GM23338 (cell line): Measurements from ENCODE around the gene HAGH. TPM values are rescaled to one million over a fixed set of nuclear protein-coding genes. Genes with fewer than 3 reads are reported as not detected.

Source experiments
- ATAC-seq: fragments of 200-7000 bp; cut with Tn5 transposase; 3 replicates; pipeline ENCODE4 v1.9.1; 2020
- DNase-seq: peaks from one replicate; pipeline ENCODE4 v3.0.0-alpha.2; 2015; ENCODE audit warnings: low spot score
- H2AFZ ChIP-seq: fragments of 200-600 bp; sonication (generic); 2 replicates; pipeline ENCODE4 v1.8.0; 2016; ENCODE audit warnings: antibody characterized with exemption, mild to moderate bottlenecking, moderate library complexity
- H3F3A ChIP-seq: fragments of 200-600 bp; sonication (generic); replicated peaks from 2 replicates; pipeline ENCODE4 v1.8.0; 2017; ENCODE audit warnings: antibody characterized with exemption, mixed run types, low read depth
- H3K27ac ChIP-seq: fragments of 200-600 bp; sonication (generic); 2 replicates; pipeline ENCODE4 v1.6.1; 2016; ENCODE audit warnings: low read depth
- H3K27me3 ChIP-seq: fragments of 200-600 bp; sonication (generic); 2 replicates; pipeline ENCODE4 v1.8.0; 2016; ENCODE audit warnings: mild to moderate bottlenecking, mixed run types, moderate library complexity; ENCODE audit not compliant: insufficient read depth
- H3K36me3 ChIP-seq: fragments of 200-600 bp; sonication (generic); 2 replicates; pipeline ENCODE4 v1.8.0; 2016; ENCODE audit warnings: mild to moderate bottlenecking; ENCODE audit not compliant: insufficient read depth
- H3K4me1 ChIP-seq: fragments of 200-600 bp; sonication (generic); 2 replicates; pipeline ENCODE4 v1.8.0; 2016; ENCODE audit warnings: mild to moderate bottlenecking, moderate library complexity; ENCODE audit not compliant: insufficient read depth
- H3K4me2 ChIP-seq: fragments of 200-600 bp; sonication (generic); 2 replicates; pipeline ENCODE4 v1.7.1; 2017; ENCODE audit warnings: mixed run types
- H3K4me3 ChIP-seq: fragments of 200-600 bp; sonication (generic); 2 replicates; pipeline ENCODE4 v1.6.1; 2016; ENCODE audit warnings: mixed run types
- H3K79me2 ChIP-seq: fragments of 200-600 bp; sonication (generic); replicated peaks from 2 replicates; pipeline ENCODE4 v1.8.0; 2017; ENCODE audit warnings: mild to moderate bottlenecking; ENCODE audit not compliant: insufficient read depth
- H3K9me2 ChIP-seq: fragments of 200-600 bp; sonication (generic); 2 replicates; pipeline ENCODE4 v1.8.0; 2017; ENCODE audit not compliant: insufficient read depth
- H4K20me1 ChIP-seq: fragments of 200-600 bp; sonication (generic); replicated peaks from 2 replicates; pipeline ENCODE4 v1.8.0; 2017; ENCODE audit warnings: mild to moderate bottlenecking; ENCODE audit not compliant: insufficient read depth
- H3K27ac Mint-ChIP-seq: 2 replicates; pipeline ENCODE4 v1.8.0; 2020; ENCODE audit warnings: inconsistent platforms, mild to moderate bottlenecking, moderate library complexity, mixed read lengths
- H3K27me3 Mint-ChIP-seq: 3 replicates; pipeline ENCODE4 v1.8.0; 2022; ENCODE audit warnings: low read depth, mild to moderate bottlenecking, moderate library complexity, mixed read lengths, inconsistent platforms; ENCODE audit not compliant: insufficient read depth, poor library complexity
- H3K36me3 Mint-ChIP-seq: 3 replicates; pipeline ENCODE4 v1.8.0; 2021; ENCODE audit warnings: low read depth, mild to moderate bottlenecking, inconsistent platforms, moderate library complexity, mixed read lengths
- H3K4me1 Mint-ChIP-seq: 3 replicates; pipeline ENCODE4 v1.8.0; 2020; ENCODE audit warnings: mild to moderate bottlenecking, inconsistent platforms, mixed read lengths
- H3K4me3 Mint-ChIP-seq: 3 replicates; pipeline ENCODE4 v1.8.0; 2021; ENCODE audit warnings: moderate library complexity, mild to moderate bottlenecking, inconsistent platforms, mixed read lengths
- H3K9me3 Mint-ChIP-seq: 3 replicates; pipeline ENCODE4 v1.8.0; 2020; ENCODE audit warnings: moderate library complexity, mild to moderate bottlenecking, inconsistent platforms, mixed read lengths
- EZH2phosphoT487 ChIP-seq: fragments of 200-600 bp; sonication (generic); IDR thresholded peaks from one replicate; pipeline ENCODE4 v1.8.1; 2018; ENCODE audit warnings: antibody characterized with exemption; ENCODE audit not compliant: unreplicated experiment
- NANOG ChIP-seq: IDR thresholded peaks from 2 replicates; pipeline ENCODE4 v1.6.1; 2016; ENCODE audit warnings: antibody characterized with exemption, borderline replicate concordance
- POLR2AphosphoS5 ChIP-seq: IDR thresholded peaks from 2 replicates; pipeline ENCODE4 v1.6.1; 2016; ENCODE audit warnings: antibody characterized with exemption, low read depth
- ZNF114 ChIP-seq: fragments of 250-450 bp; sonication (Bioruptor Pico); IDR thresholded peaks from 2 replicates; pipeline ENCODE4 v1.5.0; 2020; ENCODE audit warnings: mild to moderate bottlenecking, moderate library complexity
- ZNF331 ChIP-seq: fragments of 250-450 bp; sonication (Bioruptor Pico); IDR thresholded peaks from 2 replicates; pipeline ENCODE4 v1.5.0; 2020; ENCODE audit warnings: low read depth, mild to moderate bottlenecking, moderate library complexity
- polyA plus RNA-seq: library from polyadenylated mRNA; unstranded; fragments of >200 nt; fragmentation: Nextera tagmentation; extraction: Ambion mirVana; gene quantifications from 2 replicates; pipeline ENCODE4 v1.2.1, GENCODE V29; 2016
- total RNA-seq: library from RNA; depleted of rRNA; stranded (reverse); fragments of >200 nt; shearing (Covaris generic); gene quantifications from 2 replicates; pipeline ENCODE4 v1.2.3, GENCODE V29; 2014
- TF ChIP-seq, protein P1 (sequence below): IDR thresholded peaks from one replicate; pipeline ENCODE4 v1.6.1; 2018; ENCODE audit warnings: antibody characterized with exemption; ENCODE audit not compliant: unreplicated experiment
- TF ChIP-seq, protein P2 (sequence below): fragments of 250-450 bp; sonication (Bioruptor Pico); IDR thresholded peaks from 2 replicates; pipeline ENCODE4 v1.5.0; 2020; ENCODE audit warnings: mild to moderate bottlenecking, moderate library complexity
- TF ChIP-seq, protein P3 (sequence below): IDR thresholded peaks from 2 replicates; pipeline ENCODE4 v1.6.1; 2016; ENCODE audit warnings: antibody characterized with exemption

The HAGH gene
- total and polyA plus RNA-seq, 2 experiments from 2014 or later = 24.7 to 28.9 TPM

GRCh38 chr16:1781254-1781653 lies 45.4 kb downstream of the HAGH start:
- TF ChIP-seq, protein P1, sequence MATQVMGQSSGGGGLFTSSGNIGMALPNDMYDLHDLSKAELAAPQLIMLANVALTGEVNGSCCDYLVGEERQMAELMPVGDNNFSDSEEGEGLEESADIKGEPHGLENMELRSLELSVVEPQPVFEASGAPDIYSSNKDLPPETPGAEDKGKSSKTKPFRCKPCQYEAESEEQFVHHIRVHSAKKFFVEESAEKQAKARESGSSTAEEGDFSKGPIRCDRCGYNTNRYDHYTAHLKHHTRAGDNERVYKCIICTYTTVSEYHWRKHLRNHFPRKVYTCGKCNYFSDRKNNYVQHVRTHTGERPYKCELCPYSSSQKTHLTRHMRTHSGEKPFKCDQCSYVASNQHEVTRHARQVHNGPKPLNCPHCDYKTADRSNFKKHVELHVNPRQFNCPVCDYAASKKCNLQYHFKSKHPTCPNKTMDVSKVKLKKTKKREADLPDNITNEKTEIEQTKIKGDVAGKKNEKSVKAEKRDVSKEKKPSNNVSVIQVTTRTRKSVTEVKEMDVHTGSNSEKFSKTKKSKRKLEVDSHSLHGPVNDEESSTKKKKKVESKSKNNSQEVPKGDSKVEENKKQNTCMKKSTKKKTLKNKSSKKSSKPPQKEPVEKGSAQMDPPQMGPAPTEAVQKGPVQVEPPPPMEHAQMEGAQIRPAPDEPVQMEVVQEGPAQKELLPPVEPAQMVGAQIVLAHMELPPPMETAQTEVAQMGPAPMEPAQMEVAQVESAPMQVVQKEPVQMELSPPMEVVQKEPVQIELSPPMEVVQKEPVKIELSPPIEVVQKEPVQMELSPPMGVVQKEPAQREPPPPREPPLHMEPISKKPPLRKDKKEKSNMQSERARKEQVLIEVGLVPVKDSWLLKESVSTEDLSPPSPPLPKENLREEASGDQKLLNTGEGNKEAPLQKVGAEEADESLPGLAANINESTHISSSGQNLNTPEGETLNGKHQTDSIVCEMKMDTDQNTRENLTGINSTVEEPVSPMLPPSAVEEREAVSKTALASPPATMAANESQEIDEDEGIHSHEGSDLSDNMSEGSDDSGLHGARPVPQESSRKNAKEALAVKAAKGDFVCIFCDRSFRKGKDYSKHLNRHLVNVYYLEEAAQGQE = no peak
- TF ChIP-seq POLR2AphosphoS5 (peak; percentile 1; the same call in 1 of the 2 replicates), EZH2phosphoT487 (no peak), ZNF114 (CRISPR knock-in tag) (no peak), NANOG (no peak), ZNF331 (CRISPR knock-in tag) (no peak)
- TF ChIP-seq, protein P2, sequence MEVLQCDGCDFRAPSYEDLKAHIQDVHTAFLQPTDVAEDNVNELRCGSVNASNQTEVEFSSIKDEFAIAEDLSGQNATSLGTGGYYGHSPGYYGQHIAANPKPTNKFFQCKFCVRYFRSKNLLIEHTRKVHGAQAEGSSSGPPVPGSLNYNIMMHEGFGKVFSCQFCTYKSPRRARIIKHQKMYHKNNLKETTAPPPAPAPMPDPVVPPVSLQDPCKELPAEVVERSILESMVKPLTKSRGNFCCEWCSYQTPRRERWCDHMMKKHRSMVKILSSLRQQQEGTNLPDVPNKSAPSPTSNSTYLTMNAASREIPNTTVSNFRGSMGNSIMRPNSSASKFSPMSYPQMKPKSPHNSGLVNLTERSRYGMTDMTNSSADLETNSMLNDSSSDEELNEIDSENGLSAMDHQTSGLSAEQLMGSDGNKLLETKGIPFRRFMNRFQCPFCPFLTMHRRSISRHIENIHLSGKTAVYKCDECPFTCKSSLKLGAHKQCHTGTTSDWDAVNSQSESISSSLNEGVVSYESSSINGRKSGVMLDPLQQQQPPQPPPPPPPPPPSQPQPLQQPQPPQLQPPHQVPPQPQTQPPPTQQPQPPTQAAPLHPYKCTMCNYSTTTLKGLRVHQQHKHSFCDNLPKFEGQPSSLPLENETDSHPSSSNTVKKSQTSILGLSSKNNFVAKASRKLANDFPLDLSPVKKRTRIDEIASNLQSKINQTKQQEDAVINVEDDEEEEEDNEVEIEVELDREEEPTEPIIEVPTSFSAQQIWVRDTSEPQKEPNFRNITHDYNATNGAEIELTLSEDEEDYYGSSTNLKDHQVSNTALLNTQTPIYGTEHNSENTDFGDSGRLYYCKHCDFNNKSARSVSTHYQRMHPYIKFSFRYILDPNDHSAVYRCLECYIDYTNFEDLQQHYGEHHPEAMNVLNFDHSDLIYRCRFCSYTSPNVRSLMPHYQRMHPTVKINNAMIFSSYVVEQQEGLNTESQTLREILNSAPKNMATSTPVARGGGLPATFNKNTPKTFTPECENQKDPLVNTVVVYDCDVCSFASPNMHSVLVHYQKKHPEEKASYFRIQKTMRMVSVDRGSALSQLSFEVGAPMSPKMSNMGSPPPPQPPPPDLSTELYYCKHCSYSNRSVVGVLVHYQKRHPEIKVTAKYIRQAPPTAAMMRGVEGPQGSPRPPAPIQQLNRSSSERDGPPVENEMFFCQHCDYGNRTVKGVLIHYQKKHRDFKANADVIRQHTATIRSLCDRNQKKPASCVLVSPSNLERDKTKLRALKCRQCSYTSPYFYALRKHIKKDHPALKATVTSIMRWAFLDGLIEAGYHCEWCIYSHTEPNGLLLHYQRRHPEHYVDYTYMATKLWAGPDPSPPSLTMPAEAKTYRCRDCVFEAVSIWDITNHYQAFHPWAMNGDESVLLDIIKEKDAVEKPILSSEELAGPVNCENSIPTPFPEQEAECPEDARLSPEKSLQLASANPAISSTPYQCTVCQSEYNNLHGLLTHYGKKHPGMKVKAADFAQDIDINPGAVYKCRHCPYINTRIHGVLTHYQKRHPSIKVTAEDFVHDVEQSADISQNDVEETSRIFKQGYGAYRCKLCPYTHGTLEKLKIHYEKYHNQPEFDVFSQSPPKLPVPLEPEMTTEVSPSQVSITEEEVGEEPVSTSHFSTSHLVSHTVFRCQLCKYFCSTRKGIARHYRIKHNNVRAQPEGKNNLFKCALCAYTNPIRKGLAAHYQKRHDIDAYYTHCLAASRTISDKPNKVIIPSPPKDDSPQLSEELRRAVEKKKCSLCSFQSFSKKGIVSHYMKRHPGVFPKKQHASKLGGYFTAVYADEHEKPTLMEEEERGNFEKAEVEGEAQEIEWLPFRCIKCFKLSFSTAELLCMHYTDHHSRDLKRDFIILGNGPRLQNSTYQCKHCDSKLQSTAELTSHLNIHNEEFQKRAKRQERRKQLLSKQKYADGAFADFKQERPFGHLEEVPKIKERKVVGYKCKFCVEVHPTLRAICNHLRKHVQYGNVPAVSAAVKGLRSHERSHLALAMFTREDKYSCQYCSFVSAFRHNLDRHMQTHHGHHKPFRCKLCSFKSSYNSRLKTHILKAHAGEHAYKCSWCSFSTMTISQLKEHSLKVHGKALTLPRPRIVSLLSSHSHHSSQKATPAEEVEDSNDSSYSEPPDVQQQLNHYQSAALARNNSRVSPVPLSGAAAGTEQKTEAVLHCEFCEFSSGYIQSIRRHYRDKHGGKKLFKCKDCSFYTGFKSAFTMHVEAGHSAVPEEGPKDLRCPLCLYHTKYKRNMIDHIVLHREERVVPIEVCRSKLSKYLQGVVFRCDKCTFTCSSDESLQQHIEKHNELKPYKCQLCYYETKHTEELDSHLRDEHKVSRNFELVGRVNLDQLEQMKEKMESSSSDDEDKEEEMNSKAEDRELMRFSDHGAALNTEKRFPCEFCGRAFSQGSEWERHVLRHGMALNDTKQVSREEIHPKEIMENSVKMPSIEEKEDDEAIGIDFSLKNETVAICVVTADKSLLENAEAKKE = no peak
- TF ChIP-seq, protein P3, sequence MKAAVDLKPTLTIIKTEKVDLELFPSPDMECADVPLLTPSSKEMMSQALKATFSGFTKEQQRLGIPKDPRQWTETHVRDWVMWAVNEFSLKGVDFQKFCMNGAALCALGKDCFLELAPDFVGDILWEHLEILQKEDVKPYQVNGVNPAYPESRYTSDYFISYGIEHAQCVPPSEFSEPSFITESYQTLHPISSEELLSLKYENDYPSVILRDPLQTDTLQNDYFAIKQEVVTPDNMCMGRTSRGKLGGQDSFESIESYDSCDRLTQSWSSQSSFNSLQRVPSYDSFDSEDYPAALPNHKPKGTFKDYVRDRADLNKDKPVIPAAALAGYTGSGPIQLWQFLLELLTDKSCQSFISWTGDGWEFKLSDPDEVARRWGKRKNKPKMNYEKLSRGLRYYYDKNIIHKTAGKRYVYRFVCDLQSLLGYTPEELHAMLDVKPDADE = no peak
- peaks cover 32% of the 10 kb centered on the region for H3K79me2 ChIP-seq
- no peak overlapping the region for H2AFZ ChIP-seq
- Mint-ChIP-seq H3K4me3 (peak overlapping the region; percentile 86), H3K9me3 (peaks cover 7% of the 10 kb centered on the region; the same call in 1 of the 3 replicates), H3K36me3 (peaks cover 16% of the 10 kb centered on the region; the same call in 2 of the 3 replicates), H3K27me3 (peaks cover 37% of the 10 kb centered on the region), H3K4me1 (peaks cover 5% of the 10 kb centered on the region), H3K27ac (peak overlapping the region; percentile 92; the same call in 1 of the 2 replicates)
- no peaks in the 10 kb centered on the region for H3K27me3 ChIP-seq
- no peaks in the 10 kb centered on the region for H3K9me2 ChIP-seq
- H4K20me1 ChIP-seq = peaks cover 27% of the 10 kb centered on the region
- 0 out of 2 replicates have a peak, but pooled peaks cover 3% of the 10 kb centered on the region for H3F3A ChIP-seq
- H3K36me3 ChIP-seq = no peaks in the 10 kb centered on the region
- peak overlapping the region; percentile 95 for H3K4me2 ChIP-seq
- no peak overlapping the region for H3K27ac ChIP-seq
- H3K4me3 ChIP-seq = peak overlapping the region; percentile 98
- ATAC-seq (no peak), DNase-seq (no peak)
- H3K4me1 ChIP-seq = peaks cover 4% of the 10 kb centered on the region; the same call in 1 of the 2 replicates
